K562 (cell line): ENCODE data around the gene EXT2. TPM values are rescaled to one million over a fixed set of nuclear protein-coding genes. Genes with fewer than 3 reads are reported as not detected.

Experiments used
- ATAC-seq: fragments of 200-7000 bp; cut with Tn5 transposase; 3 replicates; pipeline ENCODE4 v1.9.1; 2020; ENCODE audit warnings: moderate library complexity
- BruUV-seq: library from RNA; stranded (reverse); fragments of 400-500 nt; replicated peaks from 2 replicates; lab custom pipeline; 2021; lab: Mats Ljungman, UMichigan
- CTCF ChIA-PET: fragments of 300-600 bp; formaldehyde crosslinking; extraction: SDS; loops from one replicate; lab custom pipeline; 2021; ENCODE audit warnings: low intra/inter-chr PET ratio; lab: Yijun Ruan, JAX
- POLR2A ChIA-PET: fragments of 300-600, 350-650 bp; sonication (Branson Sonifier 250); formaldehyde crosslinking; extraction: SDS; loops from one replicate; lab custom pipeline; 2021; ENCODE audit warnings: antibody characterized with exemption, inconsistent platforms; lab: Yijun Ruan, JAX
- DNase-seq, 4 experiments: peaks; one replicate each; pipeline versions ENCODE4 v3.0.0 to v3.0.0-alpha.2; 2011 to 2018; ENCODE audit warnings: low spot score in 3 of 4, mixed read lengths in 3 of 4; ENCODE audit errors: extremely low read depth in 1 of 4
- FAIRE-seq: peaks from 2 replicates; lab custom pipeline; 2011; peaks lifted over from hg19 to GRCh38; lab: Jason Lieb, UNC
- H2AFZ ChIP-seq: 2 replicates; pipeline ENCODE4 v1.6.0; 2011; ENCODE audit warnings: low read depth, low read length, control low read depth, inconsistent platforms
- H3K27ac ChIP-seq: fragments of 200-600 bp; 3 replicates; pipeline ENCODE4 v1.8.0; 2011; ENCODE audit warnings: low read depth, mild to moderate bottlenecking, control low read depth, inconsistent platforms, low read length, moderate library complexity, mixed read lengths; ENCODE audit errors: extremely low read depth
- H3K27me3 ChIP-seq, 2 experiments: fragments of 300-600 bp in 1 of 2; 2 replicates in 1 of 2; 3 replicates in 1 of 2; pipeline versions ENCODE4 v1.6.0 to v1.8.0; 2011; ENCODE audit warnings: inconsistent platforms in 2 of 2, low read length in 2 of 2, mild to moderate bottlenecking in 1 of 2, mixed read lengths in 1 of 2, moderate library complexity in 1 of 2; ENCODE audit not compliant: control insufficient read depth in 2 of 2, insufficient read depth in 2 of 2
- H3K36me3 ChIP-seq: fragments of 300-600 bp; 3 replicates; pipeline ENCODE4 v1.8.0; 2011; ENCODE audit warnings: mild to moderate bottlenecking, low read length, inconsistent platforms; ENCODE audit not compliant: control insufficient read depth, insufficient read depth
- H3K4me1 ChIP-seq, 2 experiments: fragments of 200-600 bp in 1 of 2; replicated peaks in 1 of 2; 2 replicates in 1 of 2; 3 replicates in 1 of 2; pipeline versions ENCODE4 v1.5.1 to v1.8.0; 2011; ENCODE audit warnings: inconsistent platforms in 2 of 2, low read length in 2 of 2, mild to moderate bottlenecking in 1 of 2, mixed read lengths in 1 of 2, moderate library complexity in 1 of 2; ENCODE audit not compliant: control insufficient read depth in 2 of 2, insufficient read depth in 2 of 2
- H3K4me2 ChIP-seq: 2 replicates; pipeline ENCODE4 v1.6.1; 2011; ENCODE audit warnings: low read length, control low read depth, inconsistent platforms, mixed read lengths; ENCODE audit not compliant: insufficient read depth
- H3K4me3 ChIP-seq: fragments of 200-600 bp; sonication (generic), shearing (Covaris generic); 2 replicates; pipeline ENCODE4 v1.5.1; 2016; ENCODE audit warnings: control low read depth, inconsistent platforms
- H3K79me2 ChIP-seq: fragments of 200-600 bp; 3 replicates; pipeline ENCODE4 v1.8.0; 2011; ENCODE audit warnings: low read length, inconsistent platforms; ENCODE audit not compliant: control insufficient read depth, insufficient read depth
- H3K9ac ChIP-seq, 2 experiments: 2 replicates each; pipeline versions ENCODE4 v1.6.0 to v1.6.1; 2011; ENCODE audit warnings: low read depth in 2 of 2, low read length in 2 of 2, control low read depth in 1 of 2, inconsistent platforms in 1 of 2, mild to moderate bottlenecking in 1 of 2, mixed read lengths in 1 of 2; ENCODE audit not compliant: insufficient read depth in 1 of 2
- H3K9me1 ChIP-seq: one replicate; pipeline ENCODE4 v1.6.0; 2011; ENCODE audit warnings: inconsistent platforms, mild to moderate bottlenecking, low read length, moderate library complexity; ENCODE audit not compliant: control insufficient read depth, insufficient read depth
- H3K9me3 ChIP-seq: replicated peaks from 2 replicates; pipeline ENCODE4 v1.5.1; 2011; ENCODE audit warnings: low read depth, low read length, inconsistent platforms; ENCODE audit not compliant: control insufficient read depth, insufficient read depth
- H4K20me1 ChIP-seq: replicated peaks from 2 replicates; pipeline ENCODE4 v1.6.1; 2011; ENCODE audit warnings: low read length, inconsistent platforms, mixed read lengths; ENCODE audit not compliant: control insufficient read depth, insufficient read depth
- BHLHE40 ChIP-seq: IDR thresholded peaks from 2 replicates; pipeline ENCODE4 v1.6.1; 2011; ENCODE audit warnings: low read length, improper control_type of control experiment
- CCAR2 ChIP-seq: fragments of 200-400 bp; formaldehyde crosslinking; IDR thresholded peaks from 2 replicates; pipeline ENCODE4 v1.6.1; 2017; ENCODE audit warnings: mild to moderate bottlenecking, low read depth, low read length
- ELF1 ChIP-seq: fragments of 200-800 bp; sonication (Bioruptor generic); IDR thresholded peaks from 2 replicates; pipeline ENCODE4 v1.6.1; 2016; ENCODE audit warnings: missing genetic modification characterization, missing compliant biosample characterization
- EP300 ChIP-seq: IDR thresholded peaks from 2 replicates; pipeline ENCODE4 v1.6.1; 2012; ENCODE audit warnings: low read length, improper control_type of control experiment
- FOXJ3 ChIP-seq: sonication (generic); formaldehyde crosslinking; IDR thresholded peaks from 2 replicates; pipeline ENCODE4 v1.4.0; 2020; ENCODE audit warnings: mild to moderate bottlenecking, missing genetic modification reagents
- ILK ChIP-seq: fragments of 450-650 bp; IDR thresholded peaks from 2 replicates; pipeline ENCODE4 v1.6.1; 2016; ENCODE audit warnings: missing genetic modification characterization, low read depth, mild to moderate bottlenecking, missing compliant biosample characterization, moderate library complexity, borderline replicate concordance
- KAT2B ChIP-seq: IDR thresholded peaks from one replicate; pipeline ENCODE4 v1.6.1; 2012; ENCODE audit warnings: low read depth, mild to moderate bottlenecking, control low read depth, inconsistent platforms, low read length, moderate library complexity
- MYNN ChIP-seq, 2 experiments: sonication (generic); formaldehyde crosslinking in 1 of 2; IDR thresholded peaks; 2 replicates each; pipeline versions ENCODE4 v1.5.0 to v1.6.1; 2016 to 2020; ENCODE audit warnings: antibody characterized with exemption in 1 of 2, missing genetic modification reagents in 1 of 2
- NCOA2 ChIP-seq, 2 experiments: fragments of 450-650 bp; IDR thresholded peaks; 2 replicates each; pipeline ENCODE4 v1.6.1; 2018; ENCODE audit warnings: mild to moderate bottlenecking in 2 of 2, moderate library complexity in 1 of 2; ENCODE audit not compliant: partially characterized antibody in 2 of 2
- NFIX ChIP-seq: fragments of 250-450 bp; sonication (Bioruptor Pico); IDR thresholded peaks from 2 replicates; pipeline ENCODE4 v1.4.0; 2020; ENCODE audit warnings: low read depth, mild to moderate bottlenecking, moderate library complexity
- NR1H2 ChIP-seq: sonication (generic); formaldehyde crosslinking; IDR thresholded peaks from 2 replicates; pipeline ENCODE4 v1.4.0; 2020; ENCODE audit warnings: mild to moderate bottlenecking, missing genetic modification reagents
- PPARD ChIP-seq: fragments of 250-450 bp; sonication (Bioruptor Pico); IDR thresholded peaks from 2 replicates; pipeline ENCODE4 v1.8.0; 2022; ENCODE audit warnings: inconsistent platforms, mild to moderate bottlenecking, moderate library complexity
- RAD51 ChIP-seq: fragments of 450-650 bp; IDR thresholded peaks from 2 replicates; pipeline ENCODE4 v1.7.1; 2016; ENCODE audit warnings: low read depth, mild to moderate bottlenecking, borderline replicate concordance
- RCOR1 ChIP-seq, 2 experiments: IDR thresholded peaks; 2 replicates each; pipeline ENCODE4 v1.6.1; 2012; ENCODE audit warnings: low read depth in 2 of 2, low read length in 2 of 2, borderline replicate concordance in 1 of 2, improper control_type of control experiment in 1 of 2
- SMARCC2 ChIP-seq: fragments of 450-650 bp; IDR thresholded peaks from 2 replicates; pipeline ENCODE4 v1.6.1; 2017; ENCODE audit warnings: antibody characterized with exemption, moderate library complexity, mild to moderate bottlenecking, low read depth
- SNIP1 ChIP-seq: fragments of 450-650 bp; IDR thresholded peaks from 2 replicates; pipeline ENCODE4 v1.7.1; 2017; ENCODE audit warnings: low read depth, mild to moderate bottlenecking
- ZBTB26 ChIP-seq: fragments of 450-650 bp; formaldehyde crosslinking; IDR thresholded peaks from 2 replicates; pipeline ENCODE4 v1.4.0; 2022; ENCODE audit warnings: missing genetic modification characterization
- ZC3H8 ChIP-seq: fragments of 450-650 bp; IDR thresholded peaks from 2 replicates; pipeline ENCODE4 v1.6.1; 2017
- ZNF311 ChIP-seq: fragments of 250-450 bp; sonication (Bioruptor Pico); IDR thresholded peaks from 2 replicates; pipeline ENCODE4 v1.4.0; 2020; ENCODE audit warnings: mild to moderate bottlenecking, moderate library complexity
- WGBS: fragments of 100-300 bp; shearing (Covaris generic); methylation state at CpG from one replicate; pipeline ENCODE4 v1.1.6; 2016; ENCODE audit warnings: low coverage, mixed read lengths; ENCODE audit not compliant: insufficient coverage; ENCODE audit errors: missing lambda C conversion rate; 5-methylcytosine and 5-hydroxymethylcytosine counted together
- in situ Hi-C: fragments of 300-500 bp; cut with MboI; formaldehyde crosslinking; loops from 4 replicates; pipeline ENCODE4 v1.15.0; 2018; ENCODE audit warnings: inconsistent platforms, mixed read lengths
- intact Hi-C: fragments of 100-400 bp; cut with micrococcal nuclease; formaldehyde crosslinking; loops from 2 replicates; pipeline ENCODE4 v1.14.2; 2022
- polyA plus RNA-seq, 8 experiments: library from polyadenylated mRNA; depleted of rRNA in 4 of 8; stranded (reverse) in 5 of 8; unstranded in 3 of 8; fragments of >200 nt; fragmentation: Nextera tagmentation in 2 of 8; fragmentation: Illumina TruSeq in 1 of 8; extraction: Ambion mirVana in 2 of 8; extraction: Trizol in 1 of 8; gene quantifications; 2 replicates each; pipeline versions ENCODE4 v1.2.1 to v1.2.3, GENCODE V29; 2011 to 2014; ENCODE audit warnings: inconsistent platforms in 1 of 8, missing spikeins in 1 of 8
- total RNA-seq, 7 experiments: library from RNA; depleted of rRNA in 6 of 7; stranded (reverse); fragments of >200 nt in 6 of 7; fragmentation: Illumina TruSeq in 2 of 7; extraction: Trizol in 2 of 7; gene quantifications; 2 replicates each; pipeline versions ENCODE4 v1.2.1 to v1.2.3, GENCODE V29; 2011 to 2021; ENCODE audit warnings: low replicate concordance in 1 of 7
- TF ChIP-seq, protein P1 (sequence below): fragments of 250-450 bp; sonication (Bioruptor Pico); IDR thresholded peaks from 2 replicates; pipeline ENCODE4 v1.6.1; 2021; ENCODE audit warnings: mild to moderate bottlenecking

The EXT2 gene
- total and polyA plus RNA-seq, 9 of the 15 experiments (the other 6 are each of a cell fraction or from before 2014, with no cell fraction given), result 7.5 to 52.1 (median 38.1) TPM

- H3K27ac ChIP-seq, result no peak overlapping the region
- no peak overlapping the region for H3K9ac ChIP-seq
- H3K9me1 ChIP-seq, result no peaks in the 10 kb centered on the region
- ATAC-seq (no peak), FAIRE-seq (no peak), DNase-seq (no peak)
- H2AFZ ChIP-seq, result no peak overlapping the region
- no peaks in the 10 kb centered on the region for H3K27me3 ChIP-seq
- 90% methylated on average over 2 of the region's 2 CpGs for WGBS
- H3K4me2 ChIP-seq, result no peak overlapping the region
- ChIA-PET CTCF (no interaction called here), POLR2A (no interaction called here)
- no peaks in the 10 kb centered on the region for H3K4me1 ChIP-seq
- H4K20me1 ChIP-seq, result no peaks in the 10 kb centered on the region
- no peak overlapping the region for H3K4me3 ChIP-seq
- TF ChIP-seq PPARD (CRISPR knock-in tag), result no peak
- no peak for TF ChIP-seq ZNF311
- no peak for TF ChIP-seq ELF1
- TF ChIP-seq, protein P1, sequence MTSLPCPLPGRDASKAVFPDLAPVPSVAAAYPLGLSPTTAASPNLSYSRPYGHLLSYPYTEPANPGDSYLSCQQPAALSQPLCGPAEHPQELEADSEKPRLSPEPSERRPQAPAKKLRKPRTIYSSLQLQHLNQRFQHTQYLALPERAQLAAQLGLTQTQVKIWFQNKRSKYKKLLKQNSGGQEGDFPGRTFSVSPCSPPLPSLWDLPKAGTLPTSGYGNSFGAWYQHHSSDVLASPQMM (CRISPR knock-in tag), result no peak
- TF ChIP-seq ZBTB26 (CRISPR knock-in tag), result no peak
- no peak for TF ChIP-seq BHLHE40
- no peak for TF ChIP-seq SNIP1
- TF ChIP-seq ZC3H8, result no peak
- TF ChIP-seq RAD51, result no peak
- TF ChIP-seq MYNN (IDR thresholded peaks at IDR 0.05), result no peak
- TF ChIP-seq MYNN (CRISPR knock-in tag; IDR thresholded peaks at IDR 0.05), result no peak
- no peak for TF ChIP-seq RCOR1 (IDR thresholded peaks at IDR 0.05; ENCODE audit: borderline replicate concordance in 1 of 2, low read depth in 2 of 2, low read length in 2 of 2)
- TF ChIP-seq EP300, result no peak
- no peak for TF ChIP-seq ILK (tag)
- no peak for TF ChIP-seq CCAR2
- TF ChIP-seq SMARCC2, result no peak
- TF ChIP-seq NFIX, result no peak
- TF ChIP-seq NCOA2 (IDR thresholded peaks at IDR 0.05; ENCODE audit: partially characterized antibody in 2 of 2), result no peak
- no peak for TF ChIP-seq KAT2B
- TF ChIP-seq FOXJ3 (CRISPR knock-in tag), result no peak
- no peak for TF ChIP-seq NR1H2 (CRISPR knock-in tag)
- H3K36me3 ChIP-seq, result no peaks in the 10 kb centered on the region
- intact Hi-C loops (no loop called here), in situ Hi-C loops (no loop called here)
- no TSS peak for BruUV-seq
- H3K79me2 ChIP-seq, result no peaks in the 10 kb centered on the region
- H3K9me3 ChIP-seq, result no peaks in the 10 kb centered on the region
These were observed 67.2 kb downstream of the EXT2 start for GRCh38 chr11:44162662-44163061.
